A673 (cell line): ENCODE data around the gene NR0B2. TPM values are rescaled to one million over a fixed set of nuclear protein-coding genes. Genes with fewer than 3 reads are reported as not detected.
A peak's percentile ranks its signal among the peaks of the same experiment; 100 is the strongest.

Source experiments
- BruUV-seq: library from RNA; stranded (reverse); fragments of 400-500 nt; replicated peaks from 2 replicates; lab custom pipeline; 2021; lab: Mats Ljungman, UMichigan
- CTCF ChIA-PET: fragments of 300-600 bp; sonication (Branson Sonifier 250); formaldehyde crosslinking; loops from one replicate; lab custom pipeline; 2022; ENCODE audit warnings: antibody characterized with exemption; lab: Charles Lee
- POLR2A ChIA-PET: fragments of 300-600 bp; sonication (Branson Sonifier 250); formaldehyde crosslinking; loops from one replicate; lab custom pipeline; 2022; ENCODE audit warnings: antibody characterized with exemption; ENCODE audit not compliant: low non-redundant PET; lab: Charles Lee
- DNase-seq: peaks from one replicate; pipeline ENCODE4 v3.0.0-alpha.2; 2015; ENCODE audit warnings: low spot score
- H3K27ac ChIP-seq: fragments of 200-600 bp; sonication (generic); 2 replicates; pipeline ENCODE4 v1.5.1; 2016; ENCODE audit warnings: mixed run types, low read depth, mild to moderate bottlenecking, mixed read lengths, antibody characterized with exemption, low read length; ENCODE audit not compliant: poor library complexity, severe bottlenecking
- H3K27me3 ChIP-seq: fragments of 200-600 bp; sonication (generic); replicated peaks from 2 replicates; pipeline ENCODE4 v1.6.1; 2017; ENCODE audit warnings: mixed run types, low read depth, mild to moderate bottlenecking, mixed read lengths, antibody characterized with exemption, low read length; ENCODE audit not compliant: insufficient read depth, poor library complexity
- H3K36me3 ChIP-seq: fragments of 200-600 bp; sonication (generic); 2 replicates; pipeline ENCODE4 v1.6.1; 2016; ENCODE audit warnings: mixed run types, mild to moderate bottlenecking, mixed read lengths, antibody characterized with exemption, low read length; ENCODE audit not compliant: insufficient read depth, poor library complexity, severe bottlenecking
- H3K4me1 ChIP-seq: fragments of 200-600 bp; sonication (generic); 2 replicates; pipeline ENCODE4 v1.6.1; 2017; ENCODE audit warnings: mixed run types, mild to moderate bottlenecking, mixed read lengths, antibody characterized with exemption, low read length; ENCODE audit not compliant: insufficient read depth, poor library complexity, severe bottlenecking
- H3K4me3 ChIP-seq: fragments of 200-600 bp; sonication (generic); 2 replicates; pipeline ENCODE4 v1.5.1; 2016; ENCODE audit warnings: low read depth, mixed run types, mild to moderate bottlenecking, mixed read lengths, low read length; ENCODE audit not compliant: poor library complexity, severe bottlenecking
- H3K9me3 ChIP-seq: fragments of 200-600 bp; sonication (generic); 2 replicates; pipeline ENCODE4 v1.6.1; 2016; ENCODE audit warnings: mixed run types, low read depth, mild to moderate bottlenecking, mixed read lengths, antibody characterized with exemption, low read length; ENCODE audit not compliant: poor library complexity, severe bottlenecking
- CTCF ChIP-seq: fragments of 300-800, 200-600 bp; sonication (generic); conservative IDR thresholded peaks from 2 replicates; pipeline ENCODE4 v1.5.1; 2017; ENCODE audit warnings: low read depth, mild to moderate bottlenecking, antibody characterized with exemption, low read length, moderate library complexity, mixed read lengths
- EZH2 ChIP-seq: fragments of 200-600 bp; sonication (generic); IDR thresholded peaks from 2 replicates; pipeline ENCODE4 v1.6.1; 2017; ENCODE audit warnings: borderline replicate concordance, low read depth, mild to moderate bottlenecking, mixed read lengths, antibody characterized with exemption, low read length; ENCODE audit not compliant: poor library complexity, severe bottlenecking
- intact Hi-C: fragments of 100-400 bp; cut with micrococcal nuclease; formaldehyde crosslinking; loops from one replicate; pipeline ENCODE4 v1.10.0; 2022; ENCODE audit not compliant: unreplicated experiment
- total RNA-seq: library from RNA; stranded (reverse); gene quantifications from 2 replicates; pipeline ENCODE4 v1.2.3, GENCODE V29; 2021

The NR0B2 gene
- total RNA-seq, 1 experiment from 2014 or later = not detected

- TF ChIP-seq CTCF = no peak
- no peak for TF ChIP-seq EZH2
- peaks cover 17% of the 10 kb centered on the region for H3K36me3 ChIP-seq
- BruUV-seq = no TSS peak
- POLR2A ChIA-PET = no interaction called here
- H3K27ac ChIP-seq = no peak overlapping the region
- DNase-seq = no peak
- H3K4me1 ChIP-seq = peaks cover 7% of the 10 kb centered on the region
- no peaks in the 10 kb centered on the region for H3K27me3 ChIP-seq
- no peaks in the 10 kb centered on the region for H3K9me3 ChIP-seq
- no peak overlapping the region for H3K4me3 ChIP-seq
- intact Hi-C loops = no loop called here
- CTCF ChIA-PET = interaction anchor here (0.6 to 1.4 kb wide), 3 partner anchors 10 to 77 kb away, joined by 3 to 6 read pairs (median 4); no protein-coding TSS in a partner anchor
Measured at GRCh38 chr1:26897351-26897750, 16.4 kb downstream of the NR0B2 start.

GRCh38 chr1:26894263-26894662, 19.5 kb downstream of the NR0B2 start:
- CTCF ChIA-PET = no interaction called here
- intact Hi-C loops = no loop called here
- DNase-seq = no peak
- Histone ChIP-seq H3K4me1 (peaks cover 6% of the 10 kb centered on the region), H3K36me3 (peaks cover 21% of the 10 kb centered on the region), H3K27me3 (no peaks in the 10 kb centered on the region), H3K4me3 (no peak overlapping the region), H3K9me3 (no peaks in the 10 kb centered on the region), H3K27ac (no peak overlapping the region)
- TF ChIP-seq EZH2 (no peak), CTCF (no peak)
- POLR2A ChIA-PET = no interaction called here
- no TSS peak for BruUV-seq

GRCh38 chr1:26890467-26890796, 23.3 kb downstream of the NR0B2 start:
- no peak for DNase-seq
- no TSS peak for BruUV-seq
- H3K27me3 ChIP-seq = no peaks in the 10 kb centered on the region
- ChIA-PET CTCF (no interaction called here), POLR2A (interaction anchor here (0.6 to 1.4 kb wide), 3 partner anchors 10 to 90 kb away, joined by 8 to 18 read pairs (median 16); partner anchors contain the start of gene GPATCH3)
- H3K36me3 ChIP-seq = peaks cover 41% of the 10 kb centered on the region
- TF ChIP-seq CTCF (no peak), EZH2 (no peak)
- peaks cover 9% of the 10 kb centered on the region for H3K4me1 ChIP-seq
- peak overlapping the region; percentile 70 for H3K4me3 ChIP-seq
- H3K27ac ChIP-seq = peak overlapping the region; percentile 84
- no peaks in the 10 kb centered on the region for H3K9me3 ChIP-seq
- intact Hi-C loops = no loop called here
